ENCODE results near the gene ATP2B3.
A peak's percentile ranks its signal among the peaks of the same experiment; 100 is the strongest.

Gene ATP2B3

DNA sequence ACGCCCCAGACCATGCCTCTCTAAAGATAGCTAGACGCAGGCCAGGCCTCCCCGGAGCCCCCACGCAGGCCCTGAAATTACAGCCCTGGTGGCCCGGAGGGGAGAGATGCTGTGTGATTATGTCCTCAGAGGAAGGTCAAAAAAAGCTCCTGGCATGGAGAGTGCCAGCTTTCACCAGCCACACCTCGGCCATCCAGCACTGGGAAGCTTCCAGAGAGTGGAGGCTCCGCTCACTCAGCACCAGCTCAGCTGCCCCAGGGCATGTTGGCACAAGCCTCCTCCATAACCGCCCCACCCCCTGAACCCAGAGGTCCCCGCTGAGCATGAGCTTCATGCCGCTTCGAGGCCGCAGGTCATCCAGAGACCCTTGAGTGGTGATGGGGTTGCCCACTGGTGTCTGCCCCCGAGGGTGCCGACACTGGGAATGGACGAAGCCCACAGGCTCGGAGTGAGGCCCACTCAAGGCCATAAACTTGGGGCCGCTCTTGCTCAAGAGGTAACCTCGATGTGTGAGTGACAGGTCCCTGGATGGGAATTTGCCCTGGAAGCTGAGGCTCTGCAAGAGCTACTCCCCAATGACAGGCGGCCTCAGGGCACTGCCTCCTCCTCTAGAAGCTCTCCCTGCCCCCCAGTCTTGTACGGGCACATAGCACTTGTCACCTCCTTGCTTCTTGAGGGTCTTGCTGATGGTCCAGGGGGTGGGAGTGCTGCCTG is 27.1 kb upstream of the ATP2B3 start:
- no peak for DNase-seq

DNA sequence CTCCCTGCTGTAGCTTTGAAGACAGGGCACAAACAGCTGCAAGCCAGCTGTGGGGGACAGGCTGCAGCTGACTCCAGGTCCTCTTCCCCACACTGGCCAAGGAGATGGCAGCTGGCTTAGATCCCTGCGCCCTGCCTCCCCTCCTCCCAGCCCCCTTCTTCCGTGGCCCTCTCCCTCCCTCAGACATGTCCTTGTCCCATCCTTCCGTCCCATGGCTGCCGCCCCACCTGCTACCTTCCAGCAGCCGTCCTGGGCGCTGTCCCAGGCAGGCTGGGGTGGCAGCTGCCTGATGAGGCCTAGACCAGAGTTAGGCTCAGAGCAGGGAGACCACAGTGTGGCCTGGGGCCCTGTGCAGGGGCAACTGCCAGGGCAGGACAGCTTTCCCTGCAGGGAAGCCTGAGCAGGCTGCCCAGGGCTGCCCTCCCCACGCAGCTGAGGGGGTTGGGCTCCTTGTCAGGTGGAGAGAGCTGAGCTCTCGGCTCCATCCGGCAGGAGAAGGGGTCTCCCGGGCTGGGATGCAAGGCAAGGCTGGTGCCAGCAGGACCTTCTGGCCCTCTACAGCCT is 26.0 kb upstream of the ATP2B3 start:
- DNase-seq: no peak

DNA sequence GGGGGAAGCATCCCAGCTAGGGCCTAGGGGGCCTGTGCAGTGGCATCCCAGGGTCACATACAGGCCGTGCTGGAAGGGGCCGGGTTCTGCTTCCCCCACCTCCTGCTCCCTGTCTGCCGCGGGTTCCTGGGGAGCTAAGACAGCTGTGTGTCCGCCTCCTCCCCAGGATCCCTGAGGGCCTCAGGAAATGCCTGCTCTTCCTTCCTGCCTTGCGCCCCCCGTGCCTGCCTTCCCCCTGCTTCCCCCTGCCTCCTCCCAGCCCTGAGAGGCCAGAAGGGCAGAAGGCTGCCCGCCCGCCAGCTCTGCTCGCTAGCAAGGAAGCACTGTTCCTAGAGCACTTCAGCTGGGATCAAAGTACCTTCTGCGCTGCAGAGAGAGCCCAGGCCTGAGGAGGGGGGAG is 25.5 kb upstream of the ATP2B3 start:
- DNase-seq: no peak

DNA sequence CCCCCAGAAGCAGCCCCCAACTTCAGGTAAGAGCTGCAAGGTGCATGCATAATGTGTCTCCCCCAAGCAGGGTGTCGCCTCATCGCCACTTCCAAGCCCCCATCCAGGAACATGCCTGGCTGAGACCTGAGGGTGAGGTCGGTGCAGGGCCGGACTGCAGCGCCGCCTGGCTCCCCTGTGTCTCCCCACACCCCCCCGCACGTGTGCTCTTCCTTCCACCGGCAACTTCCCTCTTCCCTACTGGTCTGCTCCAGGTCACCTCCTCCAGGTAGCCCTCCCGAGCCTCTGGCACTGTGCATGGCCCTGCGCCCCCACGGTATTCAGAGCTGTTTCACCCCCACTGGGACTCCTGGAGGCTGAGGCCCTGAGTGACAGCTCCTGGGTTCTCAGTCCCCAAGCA is 24.9 kb upstream of the ATP2B3 start:
- no peak for DNase-seq

DNA sequence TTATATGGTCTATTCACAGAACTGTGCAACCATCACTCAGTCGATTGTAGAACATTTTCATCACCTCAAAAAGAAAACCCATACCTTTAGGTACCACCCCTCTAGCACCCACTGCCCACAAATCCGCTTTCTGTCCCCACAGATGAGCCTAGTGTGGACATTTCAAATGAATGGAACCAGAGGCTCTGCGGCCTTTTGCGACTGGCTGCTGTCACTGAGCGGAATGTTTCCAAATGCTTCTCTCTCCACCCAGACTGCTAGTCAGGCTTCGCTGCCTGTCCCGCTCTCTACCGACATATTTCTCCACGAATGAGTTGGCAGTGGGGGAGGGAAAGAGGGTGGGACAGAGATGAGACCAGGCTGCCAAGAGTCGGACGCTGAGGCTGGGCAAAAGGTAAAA is 24.4 kb upstream of the ATP2B3 start:
- DNase-seq: no peak

DNA sequence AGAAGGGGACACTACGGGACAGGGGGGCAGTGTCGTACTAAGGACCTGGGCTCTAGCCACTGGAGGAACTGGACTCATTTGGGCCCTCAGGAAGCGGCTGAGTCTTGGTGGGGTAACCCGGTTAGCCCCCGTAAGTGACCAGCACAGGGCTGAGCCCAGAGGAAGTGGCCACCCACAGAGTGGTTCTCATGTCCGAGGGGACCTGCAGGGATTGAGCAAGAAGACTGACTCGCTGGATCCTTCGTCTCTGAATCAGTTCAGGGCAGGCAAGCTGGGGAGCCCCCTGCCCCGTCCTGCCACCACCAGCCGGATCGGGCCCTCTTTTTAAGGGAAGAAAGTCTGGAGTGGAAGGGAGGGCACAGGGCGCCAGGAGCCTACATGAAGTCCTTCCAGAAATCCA is 23.4 kb upstream of the ATP2B3 start:
- no peak for DNase-seq

DNA sequence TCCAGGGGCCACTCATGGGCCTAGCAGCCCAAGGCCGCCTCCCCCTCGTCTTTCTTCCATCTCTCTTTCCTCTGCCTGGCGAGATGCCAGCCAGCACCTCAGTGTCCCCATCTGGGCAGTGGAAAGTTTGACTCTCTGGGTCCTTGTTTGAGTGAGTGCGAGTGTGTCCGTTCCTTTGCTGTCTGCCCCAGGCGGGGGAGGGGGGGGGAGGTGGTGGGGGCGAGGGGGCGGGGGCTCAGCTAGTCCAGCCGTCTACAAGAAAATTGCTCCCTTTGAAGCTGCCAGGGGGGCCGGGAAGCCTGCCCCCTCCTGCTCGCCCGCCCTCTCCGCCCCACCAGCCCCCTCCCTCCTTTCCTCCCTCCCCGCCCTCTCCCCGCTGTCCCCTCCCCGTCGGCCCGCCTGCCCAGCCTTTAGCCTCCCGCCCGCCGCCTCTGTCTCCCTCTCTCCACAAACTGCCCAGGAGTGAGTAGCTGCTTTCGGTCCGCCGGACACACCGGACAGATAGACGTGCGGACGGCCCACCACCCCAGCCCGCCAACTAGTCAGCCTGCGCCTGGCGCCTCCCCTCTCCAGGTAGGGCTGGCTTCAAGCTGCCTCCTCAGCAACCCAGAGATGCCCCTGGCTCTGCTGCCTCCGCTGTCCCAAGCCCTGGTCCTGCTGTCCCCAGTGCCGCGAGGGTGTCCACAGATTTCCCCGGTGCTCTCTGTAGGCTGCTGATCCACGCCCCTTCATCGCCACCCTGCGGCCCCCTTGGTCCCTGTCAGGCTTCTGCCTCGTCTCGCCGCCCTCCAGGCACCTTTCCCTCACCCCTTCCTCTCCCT is 22.7 kb upstream of the ATP2B3 start, which contains the start of gene BGN:
BGN (plus strand) TSS at position 440 of the 821 bp plus-strand sequence. CDS start 9,652 bp downstream, outside the sequence.
- DNase-seq: no peak

DNA sequence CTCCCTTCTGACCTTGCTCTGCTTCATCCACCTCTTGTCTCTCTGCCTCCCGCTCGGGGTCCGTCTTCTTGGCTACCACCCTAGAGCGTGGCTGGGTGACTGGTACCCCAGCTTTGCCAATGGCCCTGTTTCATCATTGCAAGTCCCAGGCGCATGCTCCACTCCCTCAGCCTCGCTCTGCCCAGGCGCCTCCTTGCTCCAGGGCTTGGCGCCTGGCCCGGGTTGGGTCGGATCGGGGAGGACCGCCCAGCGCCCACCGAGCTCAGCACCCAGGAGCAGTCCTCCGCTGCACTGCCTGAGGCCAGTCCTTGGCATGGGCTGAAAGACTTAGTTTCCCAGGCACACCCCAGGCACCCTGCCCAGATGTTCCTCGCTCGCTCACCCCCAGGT is 22.1 kb upstream of the ATP2B3 start:
- DNase-seq: no peak

DNA sequence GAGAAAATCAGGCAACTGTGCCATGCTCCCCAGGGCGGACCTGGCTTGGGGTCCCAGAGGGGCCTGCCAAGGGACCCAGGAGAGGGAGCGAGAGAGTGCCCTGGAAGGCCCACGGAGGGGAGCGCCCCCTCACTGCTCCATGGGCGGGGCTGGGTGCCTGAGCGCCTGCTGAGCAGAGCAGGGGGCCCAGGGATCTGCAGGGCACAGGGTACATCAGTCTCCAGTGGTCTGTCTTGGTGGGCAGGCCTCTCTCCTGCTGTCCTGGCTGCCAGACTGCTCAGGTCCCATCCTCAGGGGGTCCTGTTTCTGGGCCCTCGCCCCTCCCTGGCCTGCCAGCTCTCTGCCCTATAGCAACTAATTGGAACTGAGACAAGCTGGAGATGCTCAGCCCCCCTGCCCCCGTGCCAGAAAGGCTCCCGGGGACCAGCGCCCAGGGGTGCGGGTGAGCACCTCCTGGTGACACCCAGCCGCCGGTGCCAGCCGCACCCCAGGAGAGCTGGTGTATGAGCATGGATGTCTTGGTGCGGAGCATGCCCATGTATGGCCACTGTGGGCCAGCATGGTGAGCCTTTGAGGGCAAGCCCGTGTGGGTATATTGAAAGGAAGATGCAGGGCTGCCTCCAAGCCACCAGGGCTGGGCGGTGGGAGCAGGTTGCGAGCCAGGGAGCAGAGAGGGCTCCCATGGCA is 21.4 kb upstream of the ATP2B3 start:
- no peak for DNase-seq

DNA sequence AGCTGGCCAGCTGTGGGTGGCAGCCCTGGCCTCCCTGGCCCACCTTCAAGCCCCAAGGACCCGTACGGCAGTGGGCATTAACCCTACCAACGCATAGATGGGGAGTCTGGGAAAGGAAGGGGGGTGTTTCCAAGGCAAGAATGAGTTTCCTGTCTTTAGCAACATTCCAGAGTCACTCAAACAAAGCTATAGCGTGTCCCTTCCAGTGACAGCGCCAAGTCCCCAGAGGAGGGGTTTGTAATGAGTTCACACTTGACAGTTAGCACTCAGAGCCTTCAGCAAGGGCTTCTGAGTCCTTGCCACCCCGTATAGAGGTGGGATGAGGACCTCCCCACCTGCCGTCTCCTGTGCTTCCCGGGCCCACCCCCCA is 20.9 kb upstream of the ATP2B3 start:
- no peak for DNase-seq

DNA sequence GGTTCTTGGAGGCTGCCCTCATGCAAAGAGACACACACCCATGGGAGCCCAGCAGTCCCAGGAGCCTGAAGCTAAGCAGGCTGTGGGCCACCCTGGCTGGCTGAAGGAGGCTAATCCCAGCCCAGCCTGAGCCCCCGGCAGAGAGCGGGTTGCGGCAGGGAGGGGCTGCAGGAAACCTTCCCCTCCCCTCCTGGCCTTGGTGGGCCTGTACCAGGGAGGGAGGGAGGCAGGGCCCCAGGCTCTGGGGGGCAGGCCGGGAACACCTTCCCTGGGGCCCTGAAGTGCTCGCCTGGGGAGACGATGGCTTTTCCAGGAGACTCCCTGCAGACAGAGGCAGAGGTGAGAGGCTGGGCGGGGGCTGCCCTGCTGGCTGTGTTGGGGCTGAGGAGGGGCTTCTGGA is 19.0 kb upstream of the ATP2B3 start:
- DNase-seq: no peak

DNA sequence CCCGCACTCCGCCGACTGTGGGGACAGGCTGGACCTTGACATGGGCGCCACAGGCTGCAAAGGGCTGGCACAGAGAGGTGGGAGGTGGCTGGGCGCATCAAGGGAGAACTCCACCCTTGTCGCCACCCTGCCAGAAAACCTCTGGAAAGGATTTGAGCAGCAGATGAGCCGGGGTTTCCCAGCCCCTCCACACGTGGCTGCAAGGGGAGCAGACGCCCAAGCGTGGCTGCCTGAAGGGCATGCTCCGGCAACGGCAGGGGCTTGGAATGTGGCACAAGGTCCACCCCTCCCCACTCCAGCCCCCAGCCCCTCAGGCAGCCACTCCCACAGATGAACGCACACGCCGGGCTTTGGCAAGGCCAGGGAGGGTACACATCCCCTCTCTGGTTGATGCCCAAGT is 18.1 kb upstream of the ATP2B3 start:
- no peak for DNase-seq

DNA sequence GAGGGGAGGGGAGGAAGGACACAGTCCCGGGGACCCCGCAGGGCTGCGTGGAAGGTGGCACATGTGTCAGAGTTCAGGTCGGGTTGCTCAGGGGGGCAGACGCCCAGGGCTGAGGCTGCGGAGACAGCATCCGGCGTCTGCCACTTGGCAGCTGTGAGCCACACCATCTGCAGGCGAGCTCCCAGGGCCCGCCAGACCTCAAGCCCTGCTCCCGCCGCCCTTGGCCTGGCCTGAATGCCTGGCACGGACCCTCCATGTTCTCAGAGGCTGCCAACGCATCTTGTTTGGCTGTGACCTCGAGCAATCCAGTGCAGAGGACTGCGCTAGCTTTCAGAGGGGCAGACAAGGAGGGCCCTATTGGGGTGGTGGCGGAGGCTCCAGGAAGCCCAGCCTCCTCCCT is 17.6 kb upstream of the ATP2B3 start:
- no peak for DNase-seq

DNA sequence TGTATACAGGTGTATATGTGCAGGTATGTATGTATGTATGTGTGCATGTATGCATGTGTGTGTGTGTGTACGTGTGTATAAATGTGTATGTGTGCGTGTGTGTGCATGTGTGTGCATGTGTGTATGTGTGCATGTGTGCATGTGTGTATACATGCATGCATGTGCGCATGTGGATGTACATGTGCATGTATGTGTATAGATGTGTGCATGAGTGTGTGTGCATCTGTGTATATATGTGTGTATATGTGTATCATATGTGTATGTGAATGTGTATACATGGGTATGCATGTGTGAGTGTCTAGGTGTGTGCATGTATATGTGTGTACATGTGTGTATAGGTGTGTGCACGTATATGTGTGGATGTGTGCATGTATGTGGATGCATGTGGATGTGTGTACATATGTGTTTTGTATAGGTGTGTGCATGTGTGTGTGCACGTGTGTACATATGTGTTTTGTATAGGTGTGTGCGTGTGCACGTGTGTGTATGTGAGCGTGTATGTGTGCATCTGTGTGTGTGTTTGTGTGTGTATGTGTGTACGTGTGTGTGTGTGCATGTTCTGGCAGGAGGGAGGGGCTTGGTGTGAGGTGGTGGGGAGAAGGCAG is 16.7 kb upstream of the ATP2B3 start:
- no peak for DNase-seq

DNA sequence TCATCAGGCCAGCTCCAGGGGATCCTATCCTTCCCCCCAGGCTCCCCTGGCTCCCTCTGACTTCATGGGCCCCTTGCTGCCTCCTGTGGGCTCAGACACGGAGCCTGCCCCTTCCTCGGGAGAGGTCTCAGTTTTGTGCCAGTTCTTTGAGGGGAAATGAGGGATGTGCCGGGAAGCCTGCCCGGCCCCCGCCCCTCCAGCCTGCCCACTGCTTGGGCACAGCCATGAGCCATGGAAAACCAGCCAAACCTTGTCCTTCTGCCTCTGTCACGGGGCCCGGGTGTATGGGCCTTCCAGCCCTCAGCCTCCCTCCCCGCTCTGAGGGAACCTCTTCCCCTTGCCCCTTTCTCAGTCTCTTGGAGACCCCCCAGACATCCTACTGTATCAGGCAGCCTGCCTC is 15.9 kb upstream of the ATP2B3 start:
- no peak for DNase-seq

DNA sequence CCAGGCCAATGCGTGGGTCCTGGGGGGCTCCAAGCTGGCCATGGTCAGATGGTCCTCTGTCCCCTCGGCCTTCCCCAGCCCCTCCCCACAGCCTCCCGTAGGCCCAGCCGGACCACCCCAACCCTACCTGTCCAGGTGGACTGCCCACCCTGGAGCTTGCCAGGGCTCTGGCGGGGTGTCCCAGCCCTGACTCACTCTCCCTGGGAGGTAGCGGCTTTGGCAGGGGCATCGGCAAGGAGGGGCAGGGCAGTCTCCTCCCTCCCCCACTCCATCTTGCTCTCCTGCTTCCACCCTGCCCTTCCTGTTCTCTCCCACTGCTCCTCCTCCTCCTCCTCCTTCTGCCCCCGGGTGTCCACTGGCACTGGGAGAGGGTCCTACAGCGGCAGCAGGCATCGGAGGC is 15.3 kb upstream of the ATP2B3 start:
- DNase-seq: no peak

DNA sequence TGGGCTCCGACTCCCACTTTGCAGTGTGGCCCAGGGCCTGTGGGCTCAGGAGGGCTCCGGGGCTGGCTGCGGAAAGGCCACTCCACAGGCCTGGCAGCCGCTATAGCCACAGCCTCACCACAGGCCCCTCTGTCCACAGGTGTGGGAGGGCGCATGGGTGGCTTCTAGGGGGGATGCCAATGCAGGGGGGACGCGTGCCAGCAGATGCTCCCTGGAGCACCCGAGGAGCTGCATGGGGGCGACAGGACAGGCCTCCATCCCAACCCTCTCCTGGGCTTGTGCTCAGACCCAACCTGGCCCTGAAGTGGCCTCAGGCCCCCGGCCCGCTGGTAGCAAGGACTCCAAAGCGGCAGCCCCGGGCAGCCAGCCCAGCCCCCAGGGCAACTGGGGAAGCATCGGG is 14.6 kb upstream of the ATP2B3 start:
- no peak for DNase-seq

DNA sequence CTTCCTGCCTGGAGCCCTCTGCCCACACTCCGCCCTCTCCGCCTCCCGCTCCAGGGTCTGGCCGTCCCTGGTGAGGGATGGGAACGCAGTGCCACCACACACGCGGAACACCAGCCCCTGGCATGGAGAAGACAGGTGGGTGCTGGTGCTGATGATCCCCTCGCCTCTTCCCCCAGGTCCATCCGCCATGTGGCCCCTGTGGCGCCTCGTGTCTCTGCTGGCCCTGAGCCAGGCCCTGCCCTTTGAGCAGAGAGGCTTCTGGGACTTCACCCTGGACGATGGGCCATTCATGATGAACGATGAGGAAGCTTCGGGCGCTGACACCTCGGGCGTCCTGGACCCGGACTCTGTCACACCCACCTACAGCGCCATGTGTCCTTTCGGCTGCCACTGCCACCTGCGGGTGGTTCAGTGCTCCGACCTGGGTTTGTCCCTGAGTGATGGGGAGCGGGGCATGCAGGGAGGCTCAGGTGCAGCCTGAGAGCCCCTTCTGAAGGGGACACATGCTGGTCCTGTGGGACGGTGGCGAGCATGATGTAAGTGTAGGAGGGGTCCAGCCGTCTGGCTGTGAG is 12.9 kb upstream of the ATP2B3 start:
- DNase-seq: no peak

DNA sequence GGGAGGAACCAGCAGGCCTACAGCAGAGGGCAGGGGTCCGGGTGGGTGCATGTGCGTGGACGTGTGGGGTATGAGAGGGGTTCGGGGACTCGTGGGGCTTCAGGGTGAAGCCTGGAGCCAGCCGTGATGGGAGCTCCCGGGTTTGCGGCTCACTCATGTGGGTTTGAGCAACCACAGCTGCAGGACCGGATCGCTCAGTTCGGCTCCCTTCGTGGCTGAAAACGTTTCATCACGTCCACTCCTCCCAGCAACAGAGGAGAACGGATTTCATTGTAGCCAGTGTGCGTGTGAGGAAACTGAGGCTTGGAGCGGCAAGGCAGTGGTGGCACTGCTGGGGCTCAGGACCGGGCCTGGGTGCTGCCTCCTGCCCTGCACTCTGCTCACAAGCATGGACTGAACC is 12.1 kb upstream of the ATP2B3 start:
- DNase-seq: no peak

DNA sequence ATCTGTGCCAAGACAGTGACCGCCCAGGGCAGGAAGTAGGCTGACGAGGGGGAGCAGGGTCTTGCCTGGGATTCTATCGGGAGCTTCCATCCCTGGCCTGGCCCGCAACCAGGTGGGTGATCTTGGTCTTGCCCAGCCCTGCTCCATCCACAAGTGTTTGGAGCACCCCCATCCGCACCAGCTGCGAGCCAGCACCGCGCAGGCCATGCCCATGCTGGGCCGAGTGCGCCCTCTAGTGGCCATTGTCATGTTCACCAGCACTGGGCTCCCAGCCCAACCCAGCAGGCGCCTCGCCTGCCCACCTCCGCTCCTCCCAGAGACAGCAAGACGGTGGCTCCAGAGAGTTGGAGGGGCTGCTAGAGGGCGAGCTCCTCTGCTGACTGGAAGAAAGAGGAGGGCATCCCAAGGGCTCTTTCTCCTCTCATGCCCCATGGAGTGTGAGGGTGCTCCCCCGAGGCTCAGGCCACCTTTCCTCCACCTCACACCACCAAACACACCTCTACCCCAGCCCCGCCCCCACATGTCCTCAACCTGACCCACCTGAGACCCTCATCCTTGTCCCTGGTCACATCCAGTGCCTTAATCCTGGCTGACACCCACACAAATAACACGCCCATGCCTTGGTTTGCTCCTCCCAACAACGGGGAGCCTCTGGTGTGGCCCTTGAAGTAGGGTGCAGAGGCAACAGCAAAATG is 9.8 kb upstream of the ATP2B3 start:
- peak; percentile 85 for DNase-seq

DNA sequence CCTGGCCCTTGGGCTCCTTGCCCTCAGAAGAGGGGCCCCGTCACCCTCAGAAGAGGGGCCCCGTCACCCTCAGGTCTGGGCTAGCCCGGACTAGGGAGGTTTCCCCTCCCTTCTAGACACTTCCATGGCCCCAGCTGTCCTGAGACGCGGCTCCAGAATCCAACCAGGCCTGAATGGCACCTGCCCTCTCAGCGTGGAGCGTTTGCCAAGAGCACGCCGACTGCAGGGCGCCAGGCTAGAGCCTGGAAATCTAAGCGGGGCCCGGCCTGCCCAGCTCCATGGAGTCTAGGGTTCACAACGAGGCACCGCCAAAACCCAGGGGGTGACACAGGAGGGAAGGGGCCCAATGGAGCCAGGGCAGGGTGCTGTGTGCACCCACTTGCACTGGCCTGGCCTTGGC is 7.8 kb upstream of the ATP2B3 start:
- no peak for DNase-seq

DNA sequence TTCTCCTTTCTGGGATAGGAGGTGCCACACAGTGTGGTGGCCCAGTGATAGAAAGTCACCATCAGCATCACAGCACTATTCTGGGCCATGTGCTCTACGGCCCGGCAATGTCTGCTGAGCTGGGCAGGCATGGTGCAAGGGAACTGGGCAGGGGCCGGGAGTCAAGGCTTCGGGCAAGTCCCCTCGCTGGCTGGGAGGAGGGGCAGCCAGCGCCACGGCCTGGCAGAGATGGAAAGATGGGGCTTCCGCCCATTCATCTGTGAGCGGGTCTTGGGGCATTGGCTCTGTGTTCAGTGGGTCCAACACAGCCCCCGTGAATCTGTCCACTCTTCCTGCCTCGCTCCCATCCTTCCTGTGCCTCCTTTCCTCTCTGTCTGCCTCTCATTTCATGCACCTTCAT is 7.1 kb upstream of the ATP2B3 start:
- DNase-seq: no peak

All from activated CD4-positive, CD25-positive, alpha-beta regulatory T cell treated with anti-CD3 and anti-CD28 coated beads, Interleukin-2, amount 50 U/mL, for 72 hours (primary cell).